Endothelial cell of umbilical vein (primary cell): ENCODE data around the gene CNDP1. TPM values are rescaled to one million over a fixed set of nuclear protein-coding genes. Genes with fewer than 3 reads are reported as not detected.

Source experiments
- BruUV-seq: library from RNA; stranded (reverse); fragments of 400-500 nt; replicated peaks from 2 replicates; lab custom pipeline; 2021; lab: Mats Ljungman, UMichigan
- CTCF ChIA-PET: fragments of 300-600, 350-600 bp; sonication (Branson Sonifier 250); formaldehyde crosslinking; loops from one replicate; lab custom pipeline; 2021; ENCODE audit warnings: antibody characterized with exemption, inconsistent platforms; lab: Charles Lee
- POLR2A ChIA-PET: fragments of 300-600, 350-600 bp; sonication (Branson Sonifier 250); formaldehyde crosslinking; loops from one replicate; lab custom pipeline; 2021; ENCODE audit warnings: antibody characterized with exemption, inconsistent platforms; lab: Charles Lee
- DNase-seq: peaks from one replicate; pipeline ENCODE4 v3.0.0-alpha.2; 2011; ENCODE audit warnings: low read depth, low spot score
- FAIRE-seq: peaks from 2 replicates; lab custom pipeline; 2011; peaks lifted over from hg19 to GRCh38; lab: Jason Lieb, UNC
- H2AFZ ChIP-seq: 2 replicates; pipeline ENCODE4 v1.6.0; 2012; ENCODE audit warnings: low read depth, low read length, control low read depth, inconsistent platforms
- H3K27ac ChIP-seq: 2 replicates; pipeline ENCODE4 v1.5.1; 2011; ENCODE audit warnings: low read depth, mild to moderate bottlenecking, control low read depth, low read length, moderate library complexity; ENCODE audit not compliant: insufficient read depth
- H3K27me3 ChIP-seq, 2 experiments: 2 replicates each; pipeline versions ENCODE4 v1.6.0 to v1.6.1; 2011; ENCODE audit warnings: low read length in 2 of 2, mixed read lengths in 1 of 2; ENCODE audit not compliant: control insufficient read depth in 2 of 2, insufficient read depth in 2 of 2
- H3K36me3 ChIP-seq, 2 experiments: 2 replicates in 1 of 2; 3 replicates in 1 of 2; pipeline ENCODE4 v1.5.1; 2011; ENCODE audit warnings: low read length in 2 of 2, mild to moderate bottlenecking in 1 of 2, moderate library complexity in 1 of 2; ENCODE audit not compliant: control insufficient read depth in 2 of 2, insufficient read depth in 2 of 2; ENCODE audit errors: extremely low read depth in 1 of 2
- H3K4me1 ChIP-seq: 3 replicates; pipeline ENCODE4 v1.5.1; 2011; ENCODE audit warnings: mild to moderate bottlenecking, low read length; ENCODE audit not compliant: control insufficient read depth, insufficient read depth; ENCODE audit errors: extremely low read depth
- H3K4me2 ChIP-seq: 2 replicates; pipeline ENCODE4 v1.6.1; 2011; ENCODE audit warnings: low read length, control low read depth, mixed read lengths; ENCODE audit not compliant: insufficient read depth
- H3K4me3 ChIP-seq, 3 experiments: fragments of 200-600 bp in 1 of 3; sonication (generic), shearing (Covaris generic) in 1 of 3; replicated peaks in 1 of 3; 2 replicates each; pipeline ENCODE4 v1.5.1; 2011 to 2016; ENCODE audit warnings: control low read depth in 3 of 3, low read length in 3 of 3, mild to moderate bottlenecking in 2 of 3, inconsistent platforms in 1 of 3, low read depth in 1 of 3, moderate library complexity in 1 of 3; ENCODE audit not compliant: insufficient read depth in 1 of 3
- H3K79me2 ChIP-seq: 2 replicates; pipeline ENCODE4 v1.6.0; 2012; ENCODE audit warnings: low read length, inconsistent platforms; ENCODE audit not compliant: control insufficient read depth, insufficient read depth
- H3K9ac ChIP-seq: replicated peaks from 2 replicates; pipeline ENCODE3; 2011; ENCODE audit warnings: low read length, control low read depth; ENCODE audit not compliant: insufficient read depth; ENCODE audit errors: extremely low read depth
- H3K9me1 ChIP-seq: replicated peaks from 3 replicates; pipeline ENCODE4 v1.6.0; 2011; ENCODE audit warnings: mild to moderate bottlenecking, low read length; ENCODE audit not compliant: control insufficient read depth, insufficient read depth; ENCODE audit errors: extremely low read depth
- H3K9me3 ChIP-seq: replicated peaks from 2 replicates; pipeline ENCODE4 v1.5.1; 2012; ENCODE audit warnings: low read length, inconsistent platforms; ENCODE audit not compliant: control insufficient read depth, insufficient read depth
- H4K20me1 ChIP-seq: replicated peaks from 2 replicates; pipeline ENCODE3; 2011; ENCODE audit warnings: mild to moderate bottlenecking, low read length; ENCODE audit not compliant: control insufficient read depth, insufficient read depth; ENCODE audit errors: extremely low read depth
- CTCF ChIP-seq, 2 donors: IDR thresholded peaks; 1 replicate in 1 of 2; 2 replicates in 1 of 2; pipeline ENCODE4 v1.5.1; 2011; ENCODE audit warnings: low read length in 2 of 2, mild to moderate bottlenecking in 2 of 2, moderate library complexity in 2 of 2, control low read depth in 1 of 2, inconsistent platforms in 1 of 2, low read depth in 1 of 2; ENCODE audit not compliant: insufficient read depth in 1 of 2; ENCODE audit errors: extremely low read depth in 1 of 2
- EZH2 ChIP-seq: IDR thresholded peaks from 2 replicates; pipeline ENCODE4 v1.6.1; 2012; ENCODE audit warnings: borderline replicate concordance, low read depth, mild to moderate bottlenecking, moderate library complexity, low read length, inconsistent platforms; ENCODE audit not compliant: severe bottlenecking
- FOS ChIP-seq: IDR thresholded peaks from 2 replicates; pipeline ENCODE4 v1.6.1; 2011; ENCODE audit warnings: mild to moderate bottlenecking, low read length, moderate library complexity, borderline replicate concordance; ENCODE audit not compliant: insufficient read depth
- GATA2 ChIP-seq: IDR thresholded peaks from 2 replicates; pipeline ENCODE4 v1.7.0; 2011; ENCODE audit warnings: low read depth, mild to moderate bottlenecking, moderate library complexity, mixed read lengths, low read length; ENCODE audit not compliant: insufficient read length, insufficient read depth
- MAX ChIP-seq: IDR thresholded peaks from 2 replicates; pipeline ENCODE4 v1.6.1; 2011; ENCODE audit not compliant: insufficient read depth, insufficient read length
- MYC ChIP-seq: IDR thresholded peaks from one replicate; pipeline ENCODE4 v1.6.1; 2011; ENCODE audit warnings: mild to moderate bottlenecking, low read depth, low read length
- POLR2A ChIP-seq: IDR thresholded peaks from 2 replicates; pipeline ENCODE4 v1.6.1; 2012; ENCODE audit warnings: low read depth, mild to moderate bottlenecking, control low read depth, low read length
- POLR2AphosphoS5 ChIP-seq: IDR thresholded peaks from 2 replicates; pipeline ENCODE4 v1.6.1; 2012; ENCODE audit warnings: low read depth, mild to moderate bottlenecking, control low read depth, low read length, moderate library complexity; ENCODE audit not compliant: insufficient read depth
- dilution Hi-C: fragments of 300-500 bp; cut with MboI; formaldehyde crosslinking; loops from one replicate; pipeline ENCODE4 v1.15.0; 2019; ENCODE audit warnings: low sequenced_read_pairs; ENCODE audit not compliant: extremely low pct_ligation_motif_present
- intact Hi-C: fragments of 100-400 bp; cut with micrococcal nuclease; formaldehyde crosslinking; loops from one replicate; pipeline ENCODE4 v1.10.0; 2022
- polyA plus RNA-seq, 4 experiments: library from polyadenylated mRNA; depleted of rRNA in 3 of 4; stranded (reverse) in 3 of 4; unstranded in 1 of 4; fragments of >200 nt; gene quantifications; 2 replicates each; pipeline versions ENCODE4 v1.2.1 to v1.2.3, GENCODE V29; 2011 to 2012; ENCODE audit warnings: missing spikeins in 1 of 4
- total RNA-seq: library from RNA; stranded (reverse); gene quantifications from 2 replicates; pipeline ENCODE4 v1.2.3, GENCODE V29; 2021

Gene CNDP1
- total and polyA plus RNA-seq, 2 donors (not counting 3 experiments of a cell fraction or from before 2014, with no cell fraction given) = not detected

- Histone ChIP-seq H3K79me2 (no peaks in the 10 kb centered on the region), H4K20me1 (no peaks in the 10 kb centered on the region), H3K36me3 (no peaks in the 10 kb centered on the region), H2AFZ (no peak overlapping the region), H3K27me3 (no peaks in the 10 kb centered on the region), H3K4me3 (no peak overlapping the region), H3K4me2 (no peak overlapping the region), H3K27ac (no peak overlapping the region), H3K9me1 (no peaks in the 10 kb centered on the region), H3K9ac (no peak overlapping the region), H3K4me1 (no peaks in the 10 kb centered on the region), H3K9me3 (no peaks in the 10 kb centered on the region)
- POLR2A ChIA-PET = no interaction called here
- FAIRE-seq (no peak), DNase-seq (no peak)
- no TSS peak for BruUV-seq
- CTCF ChIA-PET = interaction anchor here (1.2 kb wide), 1 partner anchor 13 kb away, joined by 7 read pairs; no protein-coding TSS in a partner anchor
- intact Hi-C loops = no loop called here
- dilution Hi-C loops = no loop called here
- TF ChIP-seq EZH2 (no peak), MYC (no peak), FOS (no peak), POLR2AphosphoS5 (no peak), MAX (no peak), POLR2A (no peak), GATA2 (no peak), CTCF (IDR thresholded peaks at IDR 0.05; ENCODE audit: extremely low read depth in 1 of 2, insufficient read depth in 1 of 2, low read depth in 1 of 2, low read length in 2 of 2) (no peak)
Observed at GRCh38 chr18:74539289-74539688, 5.0 kb downstream of the CNDP1 start.
